Spleen (tissue), 7 donors: Measurements from ENCODE around the gene TMCC3.

ENCODE experiments used
- CTCF ChIP-seq, 11 experiments: fragments of 200-600 bp in 7 of 11; fragments of 450-650 bp in 4 of 11; sonication (generic) in 4 of 11; IDR thresholded peaks in 8 of 11; conservative IDR thresholded peaks in 3 of 11; 1 replicate in 7 of 11; 2 replicates in 4 of 11; pipeline versions ENCODE4 v1.4.0 to v1.8.0; 2016 to 2021; ENCODE audit warnings: antibody characterized with exemption in 11 of 11, inconsistent platforms in 4 of 11, mild to moderate bottlenecking in 1 of 11
- POLR2A ChIP-seq, 3 donors: fragments of 450-650 bp; IDR thresholded peaks; one replicate each; pipeline ENCODE4 v1.5.1; 2017; ENCODE audit warnings: antibody characterized with exemption in 3 of 3, mild to moderate bottlenecking in 1 of 3
- POLR2AphosphoS5 ChIP-seq, 3 donors: sonication (generic); formaldehyde crosslinking; IDR thresholded peaks; one replicate each; pipeline ENCODE4 v1.5.1; 2017; ENCODE audit warnings: antibody characterized with exemption in 3 of 3
- donor health status: DM: no; HTN: no; CAD: no; lungs with moderate emphysema.
- donor health status: DM: no; HTN: no; CAD: no.
- donor health status: DM: no; HTN: no; CAD: no.

DNA sequence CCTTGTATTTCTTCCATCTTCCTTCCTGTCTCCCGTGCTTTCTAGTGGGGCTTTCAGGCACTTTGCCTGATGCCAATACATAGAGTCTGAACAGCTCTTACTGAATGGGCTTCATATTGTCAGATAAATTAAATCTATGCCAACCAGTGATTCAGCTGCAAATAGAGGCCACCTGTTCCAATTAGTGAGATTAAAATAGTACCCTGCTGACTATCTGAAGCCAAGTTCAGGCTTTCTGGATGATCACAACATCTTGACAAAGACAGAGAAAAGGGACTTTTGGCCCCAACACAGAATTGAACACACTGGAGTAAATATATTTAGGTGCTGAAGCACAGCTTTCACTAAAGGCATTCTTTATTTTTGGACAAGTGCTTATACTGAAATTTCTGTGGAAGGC, 11.8 kb downstream of the TMCC3 start:
- no peak for TF ChIP-seq CTCF (IDR thresholded peaks at IDR 0.05 in 8 of 11, conservative IDR thresholded peaks at IDR 0.05 in 3 of 11)
- no peak for TF ChIP-seq POLR2A (IDR thresholded peaks at IDR 0.05)
- no peak for TF ChIP-seq POLR2AphosphoS5 (IDR thresholded peaks at IDR 0.05)
